IPS-15b (cell line): ENCODE results near the gene IL20RA.

Experiments
- H3K27me3 ChIP-seq: one replicate; pipeline ENCODE4 v1.6.1; 2013; ENCODE audit warnings: low read length; ENCODE audit not compliant: control insufficient read depth, insufficient read depth
- H3K36me3 ChIP-seq: one replicate; pipeline ENCODE4 v1.6.1; 2013; ENCODE audit warnings: low read length; ENCODE audit not compliant: control insufficient read depth, insufficient read depth
- H3K4me1 ChIP-seq: one replicate; pipeline ENCODE4 v1.6.1; 2013; ENCODE audit warnings: mild to moderate bottlenecking, low read length; ENCODE audit not compliant: control insufficient read depth, insufficient read depth
- H3K4me3 ChIP-seq: one replicate; pipeline ENCODE4 v1.5.1; 2013; ENCODE audit warnings: low read depth, low read length
- H3K9ac ChIP-seq: one replicate; pipeline ENCODE4 v1.6.1; 2013; ENCODE audit warnings: low read depth, mild to moderate bottlenecking, low read length
- H3K9me3 ChIP-seq: one replicate; pipeline ENCODE4 v1.6.1; 2013; ENCODE audit warnings: mild to moderate bottlenecking, low read length; ENCODE audit not compliant: control insufficient read depth, insufficient read depth

IL20RA gene

DNA sequence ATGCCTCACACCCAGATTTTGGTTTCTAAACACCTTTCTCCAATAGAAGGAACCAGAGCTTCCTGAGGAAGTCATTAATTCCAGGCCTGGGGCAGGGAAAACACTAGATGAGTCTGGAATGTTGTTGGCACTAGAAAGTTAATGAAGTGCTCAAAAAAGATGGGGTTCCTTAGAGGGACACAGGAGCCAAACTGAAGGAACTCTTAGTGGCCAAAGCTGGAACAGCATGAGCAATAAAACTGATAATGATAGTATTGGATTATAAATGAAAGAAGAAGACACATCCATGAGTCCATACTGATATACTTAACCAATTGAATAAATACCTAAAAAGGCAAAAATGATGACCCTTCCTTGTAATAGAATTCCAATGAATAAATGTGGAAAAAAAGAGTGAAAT is 4.4 kb downstream of the IL20RA start:
- Histone ChIP-seq H3K9me3 (no peaks in the 10 kb centered on the region), H3K9ac (no peak overlapping the region), H3K27me3 (peaks cover 33% of the 10 kb centered on the region), H3K36me3 (no peaks in the 10 kb centered on the region), H3K4me1 (no peaks in the 10 kb centered on the region), H3K4me3 (no peak overlapping the region)

- no peak overlapping the region for H3K4me3 ChIP-seq
- peaks cover 21% of the 10 kb centered on the region for H3K27me3 ChIP-seq
- no peaks in the 10 kb centered on the region for H3K36me3 ChIP-seq
- no peaks in the 10 kb centered on the region for H3K9me3 ChIP-seq
- no peak overlapping the region for H3K9ac ChIP-seq
- no peaks in the 10 kb centered on the region for H3K4me1 ChIP-seq
These were observed 5.8 kb downstream of the IL20RA start for GRCh38 chr6:137039010-137039409.

GRCh38 chr6:137036566-137037300 is 8.0 kb downstream of the IL20RA start:
- H3K36me3 ChIP-seq, result no peaks in the 10 kb centered on the region
- H3K9me3 ChIP-seq, result no peaks in the 10 kb centered on the region
- no peak overlapping the region for H3K9ac ChIP-seq
- no peaks in the 10 kb centered on the region for H3K27me3 ChIP-seq
- no peak overlapping the region for H3K4me3 ChIP-seq
- no peaks in the 10 kb centered on the region for H3K4me1 ChIP-seq

DNA sequence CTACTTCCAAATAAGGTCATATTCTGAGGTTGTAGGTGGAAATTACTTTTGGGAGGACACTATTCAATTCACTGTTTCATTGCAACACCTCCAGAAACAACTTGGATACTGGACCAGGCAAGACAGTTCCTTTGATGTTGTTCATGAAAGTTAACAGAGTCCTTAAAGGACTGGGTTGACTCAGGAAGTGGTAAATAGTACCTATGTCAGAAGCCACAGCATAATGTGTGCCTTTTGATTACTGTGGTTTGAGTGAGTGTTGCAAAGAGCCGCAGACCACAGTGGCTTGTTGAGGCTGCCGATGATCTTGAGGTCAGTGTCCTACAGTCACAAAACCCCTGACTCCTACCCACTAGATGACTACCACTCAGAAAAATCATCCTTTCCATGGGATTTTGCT is 10.9 kb downstream of the IL20RA start:
- Histone ChIP-seq H3K9me3 (no peaks in the 10 kb centered on the region), H3K9ac (no peak overlapping the region), H3K4me1 (no peaks in the 10 kb centered on the region), H3K27me3 (no peaks in the 10 kb centered on the region), H3K4me3 (no peak overlapping the region), H3K36me3 (no peaks in the 10 kb centered on the region)

- Histone ChIP-seq H3K27me3 (no peaks in the 10 kb centered on the region), H3K9ac (no peak overlapping the region), H3K4me3 (no peak overlapping the region), H3K4me1 (no peaks in the 10 kb centered on the region), H3K36me3 (no peaks in the 10 kb centered on the region), H3K9me3 (no peaks in the 10 kb centered on the region)
These were observed 13.6 kb downstream of the IL20RA start for GRCh38 chr6:137031122-137031521.

GRCh38 chr6:137028912-137029311 is 15.9 kb downstream of the IL20RA start:
- Histone ChIP-seq H3K9me3 (no peaks in the 10 kb centered on the region), H3K9ac (no peak overlapping the region), H3K4me3 (no peak overlapping the region), H3K27me3 (no peaks in the 10 kb centered on the region), H3K36me3 (no peaks in the 10 kb centered on the region), H3K4me1 (no peaks in the 10 kb centered on the region)

GRCh38 chr6:137025786-137026730 is 18.7 kb downstream of the IL20RA start:
- Histone ChIP-seq H3K36me3 (no peaks in the 10 kb centered on the region), H3K4me3 (no peak overlapping the region), H3K9ac (no peak overlapping the region), H3K27me3 (no peaks in the 10 kb centered on the region), H3K9me3 (no peaks in the 10 kb centered on the region), H3K4me1 (no peaks in the 10 kb centered on the region)

GRCh38 chr6:137024237-137024990 is 20.4 kb downstream of the IL20RA start:
- Histone ChIP-seq H3K9me3 (no peaks in the 10 kb centered on the region), H3K36me3 (no peaks in the 10 kb centered on the region), H3K4me3 (no peak overlapping the region), H3K27me3 (no peaks in the 10 kb centered on the region), H3K9ac (no peak overlapping the region), H3K4me1 (no peaks in the 10 kb centered on the region)

DNA sequence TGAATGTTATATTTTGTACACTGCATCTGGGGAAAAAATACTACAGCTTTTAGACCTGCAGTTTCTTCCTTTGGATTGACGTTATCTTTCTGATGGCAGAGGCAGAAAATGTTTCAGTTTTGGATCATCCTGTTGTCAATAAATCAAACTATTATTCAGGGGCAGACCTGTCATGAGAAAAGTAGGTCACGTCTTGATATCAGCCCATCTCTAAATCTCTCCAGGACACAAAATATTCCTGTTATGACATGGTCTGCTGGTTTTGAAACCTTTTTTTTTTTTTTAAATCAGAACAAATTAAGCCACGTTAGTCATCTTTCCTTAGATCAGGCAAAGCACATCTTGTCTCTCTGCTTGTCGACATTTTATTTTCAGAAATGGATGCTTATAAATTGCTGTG is 24.0 kb downstream of the IL20RA start:
- Histone ChIP-seq H3K27me3 (no peaks in the 10 kb centered on the region), H3K9ac (no peak overlapping the region), H3K36me3 (no peaks in the 10 kb centered on the region), H3K4me1 (no peaks in the 10 kb centered on the region), H3K4me3 (no peak overlapping the region), H3K9me3 (no peaks in the 10 kb centered on the region)

GRCh38 chr6:137019476-137020272 is 25.1 kb downstream of the IL20RA start:
- Histone ChIP-seq H3K9me3 (no peaks in the 10 kb centered on the region), H3K27me3 (no peaks in the 10 kb centered on the region), H3K4me1 (no peaks in the 10 kb centered on the region), H3K36me3 (no peaks in the 10 kb centered on the region), H3K9ac (no peak overlapping the region), H3K4me3 (no peak overlapping the region)

DNA sequence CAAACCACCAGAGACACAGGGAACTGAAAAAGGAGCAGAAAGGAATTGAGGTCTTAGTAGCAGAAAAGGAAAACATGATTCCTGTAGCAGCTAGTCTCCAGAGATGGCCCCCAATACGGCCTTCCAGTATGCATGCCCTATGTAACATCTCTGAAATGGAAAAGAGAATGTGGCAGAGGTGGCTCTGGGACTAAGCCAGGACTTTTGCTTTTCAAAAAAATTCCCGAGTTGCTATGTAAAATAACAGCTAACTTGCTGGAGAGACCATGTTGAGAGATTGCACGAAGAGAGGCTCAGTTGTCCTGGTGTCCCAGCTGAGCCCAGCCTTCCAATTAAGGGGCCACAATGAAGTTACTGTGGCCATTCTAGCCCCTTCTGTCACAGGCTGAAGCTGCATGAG is 27.7 kb downstream of the IL20RA start:
- Histone ChIP-seq H3K4me3 (no peak overlapping the region), H3K4me1 (peaks cover 2% of the 10 kb centered on the region), H3K9me3 (no peaks in the 10 kb centered on the region), H3K9ac (no peak overlapping the region), H3K36me3 (no peaks in the 10 kb centered on the region), H3K27me3 (no peaks in the 10 kb centered on the region)
